GM12878 (cell line): ENCODE results near the gene ANGPTL2. TPM values are rescaled to one million over a fixed set of nuclear protein-coding genes. Genes with fewer than 3 reads are reported as not detected.

Source experiments
- ATAC-seq: fragments of 200-7000 bp; cut with Tn5 transposase; 3 replicates; pipeline ENCODE4 v1.9.1; 2020; ENCODE audit warnings: mild to moderate bottlenecking, moderate library complexity
- BruUV-seq: library from RNA; stranded (reverse); fragments of 400-500 nt; replicated peaks from 2 replicates; lab custom pipeline; 2021; lab: Mats Ljungman, UMichigan
- CTCF ChIA-PET: fragments of 300-600 bp; sonication (Branson Sonifier 250); formaldehyde crosslinking; extraction: SDS; loops from one replicate; lab custom pipeline; 2021; ENCODE audit warnings: inconsistent platforms; lab: Yijun Ruan, JAX
- POLR2A ChIA-PET: fragments of 350-600 bp; formaldehyde crosslinking; extraction: SDS; loops from one replicate; lab custom pipeline; 2021; ENCODE audit warnings: inconsistent platforms; lab: Charles Lee
- RAD21 ChIA-PET: fragments of 300-600 bp; sonication (Branson Sonifier 250); formaldehyde crosslinking; loops from one replicate; lab custom pipeline; 2023; ENCODE audit warnings: antibody characterized with exemption; ENCODE audit not compliant: unreplicated experiment; lab: Charles Lee
- SMC1A ChIA-PET: fragments of 300-600 bp; sonication (Branson Sonifier 250); formaldehyde crosslinking; loops from one replicate; lab custom pipeline; 2023; ENCODE audit not compliant: unreplicated experiment, uncharacterized antibody; lab: Charles Lee
- DNase-seq: peaks from one replicate; pipeline ENCODE4 v3.0.0-alpha.2; 2011; ENCODE audit warnings: low read depth, low spot score
- FAIRE-seq: peaks from 3 replicates; lab custom pipeline; 2011; peaks lifted over from hg19 to GRCh38; lab: Jason Lieb, UNC
- H2AFZ ChIP-seq: 2 replicates; pipeline ENCODE4 v1.6.0; 2011; ENCODE audit warnings: low read depth, low read length, control low read depth; ENCODE audit not compliant: control insufficient read depth
- H3K27ac ChIP-seq: 2 replicates; pipeline ENCODE4 v1.5.1; 2011; ENCODE audit warnings: control low read depth; ENCODE audit not compliant: control insufficient read depth, insufficient read depth
- H3K27me3 ChIP-seq, 2 experiments: replicated peaks in 1 of 2; 2 replicates each; pipeline versions ENCODE4 v1.6.0 to v1.6.1; 2011; ENCODE audit warnings: low read length in 1 of 2; ENCODE audit not compliant: control insufficient read depth in 2 of 2, insufficient read depth in 2 of 2
- H3K36me3 ChIP-seq, 2 experiments: 2 replicates each; pipeline ENCODE4 v1.5.1; 2011; ENCODE audit warnings: low read length in 1 of 2; ENCODE audit not compliant: control insufficient read depth in 2 of 2, insufficient read depth in 2 of 2
- H3K4me1 ChIP-seq: 2 replicates; pipeline ENCODE4 v1.6.1; 2011; ENCODE audit warnings: mild to moderate bottlenecking, low read length, moderate library complexity, mixed read lengths; ENCODE audit not compliant: control insufficient read depth, insufficient read depth
- H3K4me2 ChIP-seq: 2 replicates; pipeline ENCODE4 v1.6.0; 2011; ENCODE audit warnings: control low read depth; ENCODE audit not compliant: control insufficient read depth, insufficient read depth
- H3K4me3 ChIP-seq: fragments of 200-600 bp; sonication (generic); 2 replicates; pipeline ENCODE4 v1.5.1; 2016
- H3K79me2 ChIP-seq: 2 replicates; pipeline ENCODE4 v1.6.0; 2011; ENCODE audit warnings: low read length; ENCODE audit not compliant: control insufficient read depth, insufficient read depth
- H3K9ac ChIP-seq: 2 replicates; pipeline ENCODE4 v1.8.0; 2011; ENCODE audit warnings: low read length, control low read depth, mixed read lengths; ENCODE audit not compliant: control insufficient read depth, insufficient read depth
- H3K9me3 ChIP-seq: replicated peaks from 3 replicates; pipeline ENCODE4 v1.5.1; 2011; ENCODE audit warnings: mild to moderate bottlenecking, low read length; ENCODE audit not compliant: control insufficient read depth, insufficient read depth
- H4K20me1 ChIP-seq: 2 replicates; pipeline ENCODE4 v1.6.0; 2011; ENCODE audit not compliant: control insufficient read depth, insufficient read depth
- CBX5 ChIP-seq: sonication (generic); IDR thresholded peaks from 2 replicates; pipeline ENCODE4 v1.6.1; 2016; ENCODE audit warnings: low read depth, moderate library complexity, mild to moderate bottlenecking, inconsistent platforms
- E2F8 ChIP-seq: fragments of 450-650 bp; IDR thresholded peaks from 2 replicates; pipeline ENCODE4 v1.6.1; 2018; ENCODE audit warnings: mild to moderate bottlenecking, low read depth, moderate library complexity; ENCODE audit not compliant: partially characterized antibody
- ESRRA ChIP-seq: IDR thresholded peaks from 2 replicates; pipeline ENCODE4 v1.6.1; 2012; ENCODE audit warnings: mild to moderate bottlenecking, low read length, improper control_type of control experiment
- ETV6 ChIP-seq, 2 experiments: fragments of 450-650 bp in 1 of 2; IDR thresholded peaks in 1 of 2; conservative IDR thresholded peaks in 1 of 2; 2 replicates each; pipeline ENCODE4 v1.6.1; 2014; ENCODE audit warnings: antibody characterized with exemption in 1 of 2, borderline replicate concordance in 1 of 2, low read depth in 1 of 2, mild to moderate bottlenecking in 1 of 2, moderate library complexity in 1 of 2
- EZH2 ChIP-seq: IDR thresholded peaks from 2 replicates; pipeline ENCODE4 v1.6.1; 2012; ENCODE audit warnings: low read depth, mild to moderate bottlenecking, control low read depth, inconsistent platforms, low read length, borderline replicate concordance; ENCODE audit not compliant: control insufficient read depth
- FOS ChIP-seq: IDR thresholded peaks from 3 replicates; pipeline ENCODE4 v1.6.1; 2011; ENCODE audit warnings: borderline replicate concordance; ENCODE audit not compliant: insufficient read length; ENCODE audit errors: extremely low read depth
- LARP7 ChIP-seq: fragments of 450-650 bp; IDR thresholded peaks from 2 replicates; pipeline ENCODE4 v1.6.1; 2017; ENCODE audit warnings: mild to moderate bottlenecking
- MEF2A ChIP-seq: IDR thresholded peaks from 2 replicates; pipeline ENCODE4 v1.6.1; 2011; ENCODE audit warnings: low read depth, mild to moderate bottlenecking, low read length, moderate library complexity; ENCODE audit not compliant: insufficient read depth
- MEF2B ChIP-seq: fragments of 450-650 bp; IDR thresholded peaks from 2 replicates; pipeline ENCODE4 v1.6.1; 2018; ENCODE audit warnings: mild to moderate bottlenecking, moderate library complexity; ENCODE audit not compliant: partially characterized antibody, poor library complexity, severe bottlenecking
- PAX8 ChIP-seq: fragments of 450-650 bp; IDR thresholded peaks from 2 replicates; pipeline ENCODE4 v1.6.1; 2017; ENCODE audit warnings: mild to moderate bottlenecking, moderate library complexity
- RAD21 ChIP-seq: IDR thresholded peaks from 2 replicates; pipeline ENCODE4 v1.6.1; 2011; ENCODE audit warnings: mild to moderate bottlenecking, low read depth, low read length, moderate library complexity; ENCODE audit not compliant: insufficient read depth
- RELA ChIP-seq: fragments of 450-650 bp; IDR thresholded peaks from 2 replicates; pipeline ENCODE4 v1.8.0; 2014; ENCODE audit warnings: borderline replicate concordance; ENCODE audit not compliant: partially characterized antibody
- REST ChIP-seq: IDR thresholded peaks from 2 replicates; pipeline ENCODE4 v1.6.1; 2012; ENCODE audit warnings: mild to moderate bottlenecking, low read depth, low read length
- TCF7 ChIP-seq: IDR thresholded peaks from 2 replicates; pipeline ENCODE4 v1.6.1; 2014; ENCODE audit warnings: antibody characterized with exemption, borderline replicate concordance
- YY1 ChIP-seq: IDR thresholded peaks from 2 replicates; pipeline ENCODE4 v1.6.1; 2011; ENCODE audit warnings: low read depth, mild to moderate bottlenecking, low read length
- in situ Hi-C: fragments of 300-500 bp; cut with MboI; formaldehyde crosslinking; loops from 9 replicates; pipeline ENCODE4 v1.14.3; 2018; ENCODE audit warnings: mixed read lengths
- intact Hi-C: fragments of 100-400 bp; cut with micrococcal nuclease; formaldehyde crosslinking; loops from one replicate; pipeline ENCODE4 v1.14.2; 2022; ENCODE audit not compliant: unreplicated experiment
- polyA plus RNA-seq, 11 experiments: library from polyadenylated mRNA; depleted of rRNA in 4 of 11; unstranded in 6 of 11; stranded (reverse) in 5 of 11; fragments of >200 nt; fragmentation: Nextera tagmentation in 4 of 11; fragmentation: Illumina TruSeq in 1 of 11; extraction: Ambion mirVana in 4 of 11; extraction: Trizol in 1 of 11; gene quantifications; 1 replicate in 1 of 11; 2 replicates in 10 of 11; pipeline versions ENCODE4 v1.2.1 to v1.2.3, GENCODE V29; 2011 to 2016; ENCODE audit warnings: inconsistent platforms in 2 of 11, missing spikeins in 2 of 11, low read depth in 1 of 11
- total RNA-seq, 4 experiments: library from RNA; depleted of rRNA in 3 of 4; stranded (reverse); fragments of >200 nt in 3 of 4; fragmentation: Illumina TruSeq in 1 of 4; extraction: Trizol in 1 of 4; gene quantifications; 2 replicates each; pipeline versions ENCODE4 v1.2.1 to v1.2.3, GENCODE V29; 2013 to 2021

The ANGPTL2 gene
- total and polyA plus RNA-seq, 10 of the 15 experiments (the other 5 are each of a cell fraction or from before 2014, with no cell fraction given) = 0.13 to 2.6 (median 0.82) TPM; not detected in 1

GRCh38 chr9:127055745-127056402 is 66.6 kb downstream of the ANGPTL2 start:
- intact Hi-C loops = no loop called here

More at GRCh38 chr9:127055745-127056402, 66.6 kb downstream of the ANGPTL2 start:
- H3K27ac ChIP-seq = no peak overlapping the region
- ChIA-PET POLR2A (interaction anchor here (0.7 kb wide), 2 partner anchors 18 to 69 kb away, joined by 3 to 4 read pairs; no protein-coding TSS in a partner anchor), CTCF (interaction anchor here (0.9 to 2.4 kb wide), 5 partner anchors 12 to 91 kb away, joined by 3 to 6 read pairs (median 4); no protein-coding TSS in a partner anchor), SMC1A (interaction anchor here (1.2 to 9.2 kb wide), 4 partner anchors 49 to 143 kb away, joined by 3 to 92 read pairs (median 5); no protein-coding TSS in a partner anchor), RAD21 (no interaction called here)
- no peak overlapping the region for H3K4me3 ChIP-seq
- H3K79me2 ChIP-seq = no peaks in the 10 kb centered on the region
- no peak for DNase-seq
- no peak overlapping the region for H3K4me2 ChIP-seq
- in situ Hi-C loops = no loop called here
- H3K27me3 ChIP-seq = no peaks in the 10 kb centered on the region
- no peak for ATAC-seq
- H3K9ac ChIP-seq = no peak overlapping the region
- no peak overlapping the region for H2AFZ ChIP-seq
- FAIRE-seq = no peak
- TF ChIP-seq EZH2 = no peak
- no peak for TF ChIP-seq ETV6 (conservative IDR thresholded peaks at IDR 0.05 in 1 of 2, IDR thresholded peaks at IDR 0.05 in 1 of 2; ENCODE audit: borderline replicate concordance in 1 of 2, low read depth in 1 of 2)
- TF ChIP-seq TCF7 = no peak
- no peak for TF ChIP-seq RAD21
- TF ChIP-seq CBX5 = no peak
- no peak for TF ChIP-seq LARP7
- no peak for TF ChIP-seq PAX8
- no peak for TF ChIP-seq YY1
- no peak for TF ChIP-seq FOS
- no peak for TF ChIP-seq ESRRA
- no peak for TF ChIP-seq MEF2B
- no peak for TF ChIP-seq MEF2A
- no peak for TF ChIP-seq REST
- no peak for TF ChIP-seq E2F8
- TF ChIP-seq RELA = no peak
- H3K4me1 ChIP-seq = peaks cover 5% of the 10 kb centered on the region
- no peaks in the 10 kb centered on the region for H3K9me3 ChIP-seq
- no peaks in the 10 kb centered on the region for H4K20me1 ChIP-seq
- no TSS peak for BruUV-seq
- H3K36me3 ChIP-seq = no peaks in the 10 kb centered on the region; a peak in 1 of 4 replicates
